Ectodermal cell (in vitro differentiated cells): ENCODE results near the gene MMGT1. TPM values are rescaled to one million over a fixed set of nuclear protein-coding genes. Genes with fewer than 3 reads are reported as not detected.

Source experiments
- H3K27ac ChIP-seq: 2 replicates; pipeline ENCODE4 v1.7.0; 2013; ENCODE audit warnings: mild to moderate bottlenecking, low read depth, low read length; ENCODE audit not compliant: insufficient read depth, poor library complexity, severe bottlenecking
- H3K27me3 ChIP-seq: 2 replicates; pipeline ENCODE4 v1.7.0; 2013; ENCODE audit warnings: mild to moderate bottlenecking, low read length; ENCODE audit not compliant: insufficient read depth, control insufficient read depth, poor library complexity, severe bottlenecking
- H3K36me3 ChIP-seq: one replicate; pipeline ENCODE4 v1.7.0; 2013; ENCODE audit warnings: low read length; ENCODE audit not compliant: control insufficient read depth, insufficient read depth
- H3K4me1 ChIP-seq: one replicate; pipeline ENCODE4 v1.7.0; 2013; ENCODE audit warnings: low read length; ENCODE audit not compliant: control insufficient read depth, insufficient read depth
- H3K4me3 ChIP-seq: 2 replicates; pipeline ENCODE4 v1.7.0; 2013; ENCODE audit warnings: low read depth, low read length, control low read depth; ENCODE audit not compliant: insufficient read depth
- H3K9me3 ChIP-seq: 2 replicates; pipeline ENCODE4 v1.7.0; 2013; ENCODE audit warnings: mild to moderate bottlenecking, low read length, moderate library complexity; ENCODE audit not compliant: control insufficient read depth
- WGBS, 2 experiments: methylation state at CpG; one replicate each; pipeline ENCODE4 v1.1.7; 2013; ENCODE audit warnings: missing lambda C conversion rate in 2 of 2; 5-methylcytosine and 5-hydroxymethylcytosine counted together
- polyA plus RNA-seq, 4 experiments: library from polyadenylated mRNA; stranded (reverse); fragments of 50-300 nt; gene quantifications; one replicate each; pipeline ENCODE4 v1.2.3, GENCODE V29; 2013

The MMGT1 gene
- 21.0 TPM for polyA plus RNA-seq (2013, experiment 1 of 4)
- 24.9 TPM for polyA plus RNA-seq (2013, experiment 2 of 4)
- 17.2 TPM for polyA plus RNA-seq (2013, experiment 3 of 4)
- 19.6 TPM for polyA plus RNA-seq (2013, experiment 4 of 4)

GRCh38 chrX:135973548-135974278 lies at the start of gene MMGT1:
Gene MMGT1 (minus strand): TSS chrX:135973988. CDS start chrX:135973675, 313 bp downstream.
- Histone ChIP-seq H3K4me1 (peaks cover 6% of the 10 kb centered on the region), H3K27me3 (no peaks in the 10 kb centered on the region)
- WGBS, 2 experiments, result 1% methylated on average over 40 to 41 of the region's 65 CpGs

GRCh38 chrX:136021903-136022302 lies 48.1 kb upstream of the MMGT1 start:
- Histone ChIP-seq H3K27ac (no peak overlapping the region), H3K36me3 (peaks cover 7% of the 10 kb centered on the region), H3K4me3 (no peak overlapping the region), H3K9me3 (no peaks in the 10 kb centered on the region), H3K27me3 (no peaks in the 10 kb centered on the region), H3K4me1 (no peaks in the 10 kb centered on the region)
- WGBS, 2 experiments, result 80% methylated on average over 1 of the region's 1 CpG; no CpG with 5 or more reads in 1 of the 2 experiments

More at GRCh38 chrX:135973548-135974278, at the start of gene MMGT1:
- Histone ChIP-seq H3K27ac (peak within 1 kb of the TSS; percentile 87), H3K36me3 (no peaks in the 10 kb centered on the region), H3K4me3 (peak within 1 kb of the TSS; percentile 80), H3K9me3 (no peaks in the 10 kb centered on the region)

GRCh38 chrX:136021160-136021559 lies 47.4 kb upstream of the MMGT1 start:
- Histone ChIP-seq H3K27me3 (no peaks in the 10 kb centered on the region), H3K4me3 (no peak overlapping the region), H3K4me1 (no peaks in the 10 kb centered on the region), H3K27ac (no peak overlapping the region), H3K9me3 (no peaks in the 10 kb centered on the region), H3K36me3 (peaks cover 7% of the 10 kb centered on the region)
- whole genome bisulfite sequencing, 2 experiments, result 81 to 90% methylated on average over 1 of the region's 1 CpG

- Histone ChIP-seq H3K27ac (no peak overlapping the region), H3K9me3 (no peaks in the 10 kb centered on the region), H3K4me1 (no peaks in the 10 kb centered on the region), H3K36me3 (peaks cover 7% of the 10 kb centered on the region), H3K27me3 (no peaks in the 10 kb centered on the region), H3K4me3 (no peak overlapping the region)
- WGBS, 2 experiments, result 84 to 94% methylated on average over 4 of the region's 5 CpGs
Measured at GRCh38 chrX:136019226-136019625, 45.4 kb upstream of the MMGT1 start.

- Histone ChIP-seq H3K9me3 (no peaks in the 10 kb centered on the region), H3K27me3 (no peaks in the 10 kb centered on the region), H3K27ac (no peak overlapping the region), H3K4me1 (no peaks in the 10 kb centered on the region), H3K36me3 (peaks cover 7% of the 10 kb centered on the region), H3K4me3 (no peak overlapping the region)
- 83% methylated on average over 2 of the region's 2 CpGs; no CpG with 5 or more reads in 1 of the 2 experiments for WGBS, 2 experiments
Measured at GRCh38 chrX:136016881-136017280, 43.1 kb upstream of the MMGT1 start.

GRCh38 chrX:136015016-136015415 lies 41.2 kb upstream of the MMGT1 start:
- no peaks in the 10 kb centered on the region for H3K27me3 ChIP-seq
- no peak overlapping the region for H3K27ac ChIP-seq
- H3K9me3 ChIP-seq, result no peaks in the 10 kb centered on the region
- H3K4me3 ChIP-seq, result no peak overlapping the region
- WGBS, 2 experiments, result 100% methylated on average over 4 of the region's 4 CpGs
- peaks cover 6% of the 10 kb centered on the region for H3K36me3 ChIP-seq
- H3K4me1 ChIP-seq, result no peaks in the 10 kb centered on the region

GRCh38 chrX:135988245-135988644 lies 14.5 kb upstream of the MMGT1 start:
- WGBS, 2 experiments, result 94% methylated on average over 3 to 4 of the region's 4 CpGs
- Histone ChIP-seq H3K9me3 (no peaks in the 10 kb centered on the region), H3K36me3 (no peaks in the 10 kb centered on the region), H3K27ac (no peak overlapping the region), H3K4me3 (no peak overlapping the region), H3K27me3 (no peaks in the 10 kb centered on the region), H3K4me1 (no peaks in the 10 kb centered on the region)

DNA sequence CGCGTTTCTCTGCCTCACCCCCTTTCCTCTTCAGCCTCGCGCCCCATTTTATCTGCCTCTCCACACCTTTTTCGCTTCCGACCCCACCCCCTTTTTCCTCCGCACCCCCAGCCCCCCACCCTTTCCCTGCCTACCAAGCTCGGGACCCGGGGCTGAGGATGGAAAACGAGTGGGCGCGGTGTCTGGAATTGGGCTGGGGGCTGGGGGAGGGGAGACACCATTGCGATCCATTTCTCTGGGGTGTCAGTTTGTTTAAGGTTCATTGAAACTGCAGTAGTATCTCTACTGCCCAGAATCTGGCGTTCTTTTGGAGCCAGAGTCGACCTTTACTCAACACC lies 12.2 kb upstream of the MMGT1 start:
- no peak overlapping the region for H3K27ac ChIP-seq
- 0% methylated on average over 8 to 12 of the region's 15 CpGs for WGBS, 2 experiments
- H3K4me1 ChIP-seq, result no peaks in the 10 kb centered on the region

GRCh38 chrX:135985157-135985972 lies 11.6 kb upstream of the MMGT1 start, which contains the start of gene SLC9A6:
Gene SLC9A6 (plus strand): TSS chrX:135985435. CDS start chrX:135985659, 224 bp downstream.
- Histone ChIP-seq H3K9me3 (no peaks in the 10 kb centered on the region), H3K27me3 (no peaks in the 10 kb centered on the region), H3K36me3 (no peaks in the 10 kb centered on the region), H3K27ac (no peak within 1 kb of the TSS), H3K4me1 (no peaks in the 10 kb centered on the region), H3K4me3 (peak within 1 kb of the TSS; percentile 69)
- 1% methylated on average over 68 of the region's 68 CpGs for WGBS, 2 experiments

More for the DNA sequence above, 12.2 kb upstream of the MMGT1 start:
- H3K36me3 ChIP-seq, result no peaks in the 10 kb centered on the region
- peak overlapping the region; percentile 69 for H3K4me3 ChIP-seq
- H3K27me3 ChIP-seq, result no peaks in the 10 kb centered on the region
- H3K9me3 ChIP-seq, result no peaks in the 10 kb centered on the region

- H3K36me3 ChIP-seq, result no peaks in the 10 kb centered on the region
- 0 to 40% methylated on average over 2 of the region's 7 CpGs for WGBS, 2 experiments
- H3K9me3 ChIP-seq, result no peaks in the 10 kb centered on the region
- no peaks in the 10 kb centered on the region for H3K4me1 ChIP-seq
- H3K27ac ChIP-seq, result no peak overlapping the region
- H3K4me3 ChIP-seq, result peak overlapping the region; percentile 69
- H3K27me3 ChIP-seq, result no peaks in the 10 kb centered on the region
Measured at GRCh38 chrX:135984791-135985156, 11.0 kb upstream of the MMGT1 start.
